GM19240 (cell line): Measurements from ENCODE around the gene PNKP.

Source experiments
- DNase-seq: peaks from one replicate; pipeline ENCODE4 v3.0.0; 2011; ENCODE audit warnings: low spot score; ENCODE audit not compliant: insufficient read length

Gene PNKP

GRCh38 chr19:49847731-49848696 is 19.4 kb downstream of the PNKP start:
- no peak for DNase-seq

DNA sequence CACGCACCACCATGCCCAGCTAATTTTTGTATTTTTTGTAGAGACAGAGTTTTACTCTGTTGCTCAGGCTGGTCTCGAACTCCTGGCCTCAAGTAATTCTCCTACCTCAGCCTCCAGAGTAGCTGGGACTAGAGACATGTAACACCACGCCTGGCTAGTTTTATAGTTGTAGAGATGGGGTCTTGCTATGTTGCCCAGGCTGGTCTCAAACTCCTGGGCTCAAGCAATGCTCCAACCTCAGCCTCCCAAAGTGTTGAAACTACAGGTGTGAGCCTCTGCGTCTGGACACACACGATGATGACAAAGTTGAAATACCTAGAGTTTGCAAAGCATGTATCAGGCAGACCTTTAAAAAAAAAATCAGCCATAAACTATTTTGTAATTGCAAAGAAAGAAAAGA is 21.0 kb downstream of the PNKP start:
- DNase-seq, result no peak

DNA sequence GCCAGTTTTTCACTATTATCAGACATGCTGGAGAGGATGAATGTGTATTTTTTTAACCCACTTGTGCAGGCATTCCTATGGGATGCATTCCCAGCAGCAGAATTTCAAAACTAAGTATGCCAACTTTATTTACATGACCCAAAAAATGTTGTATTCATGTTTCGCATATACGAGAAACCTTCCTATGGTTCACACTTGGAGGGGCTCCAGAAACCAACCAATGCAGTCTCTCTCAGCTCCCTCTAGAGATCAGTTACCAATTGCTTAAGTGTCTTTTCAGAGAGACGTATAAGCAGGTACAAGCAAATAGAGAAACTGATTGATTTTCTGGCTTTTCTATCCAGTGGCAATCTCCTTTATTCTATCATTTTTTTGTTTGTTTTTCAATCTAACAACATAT is 22.0 kb downstream of the PNKP start:
- no peak for DNase-seq

- DNase-seq, result no peak
These were observed 23.0 kb downstream of the PNKP start for GRCh38 chr19:49844138-49845095.

GRCh38 chr19:49843265-49843664 is 24.1 kb downstream of the PNKP start:
- no peak for DNase-seq

DNA sequence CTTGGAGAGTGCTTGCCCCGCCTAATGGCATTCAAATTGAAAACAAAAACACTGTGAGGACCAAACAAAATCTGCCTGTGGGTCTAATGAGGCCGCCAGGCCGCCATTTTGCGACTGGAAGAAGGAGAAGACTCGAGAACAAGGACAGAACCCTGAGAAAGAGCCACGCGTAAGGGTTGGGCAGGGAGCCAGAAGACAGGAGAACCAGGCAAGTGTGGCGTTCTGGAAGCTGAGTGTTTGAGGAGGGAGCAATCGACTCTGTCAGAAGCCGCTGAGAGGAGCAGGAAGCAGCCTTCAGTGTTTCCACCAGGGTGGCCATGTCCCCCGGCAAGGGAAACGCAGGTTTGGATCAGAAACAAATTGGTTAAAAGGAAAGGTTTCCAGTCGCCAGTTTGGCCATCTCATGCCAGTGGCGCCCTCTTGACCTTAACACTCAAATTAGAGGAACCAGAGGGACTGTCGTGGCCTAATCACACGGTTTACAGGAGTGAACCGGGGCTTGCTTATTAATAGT is 26.6 kb downstream of the PNKP start:
- DNase-seq, result no peak

- no peak for DNase-seq
These were observed 27.1 kb downstream of the PNKP start for GRCh38 chr19:49840321-49840720.

- no peak for DNase-seq
These were observed 27.7 kb downstream of the PNKP start for GRCh38 chr19:49839713-49840112.

DNA sequence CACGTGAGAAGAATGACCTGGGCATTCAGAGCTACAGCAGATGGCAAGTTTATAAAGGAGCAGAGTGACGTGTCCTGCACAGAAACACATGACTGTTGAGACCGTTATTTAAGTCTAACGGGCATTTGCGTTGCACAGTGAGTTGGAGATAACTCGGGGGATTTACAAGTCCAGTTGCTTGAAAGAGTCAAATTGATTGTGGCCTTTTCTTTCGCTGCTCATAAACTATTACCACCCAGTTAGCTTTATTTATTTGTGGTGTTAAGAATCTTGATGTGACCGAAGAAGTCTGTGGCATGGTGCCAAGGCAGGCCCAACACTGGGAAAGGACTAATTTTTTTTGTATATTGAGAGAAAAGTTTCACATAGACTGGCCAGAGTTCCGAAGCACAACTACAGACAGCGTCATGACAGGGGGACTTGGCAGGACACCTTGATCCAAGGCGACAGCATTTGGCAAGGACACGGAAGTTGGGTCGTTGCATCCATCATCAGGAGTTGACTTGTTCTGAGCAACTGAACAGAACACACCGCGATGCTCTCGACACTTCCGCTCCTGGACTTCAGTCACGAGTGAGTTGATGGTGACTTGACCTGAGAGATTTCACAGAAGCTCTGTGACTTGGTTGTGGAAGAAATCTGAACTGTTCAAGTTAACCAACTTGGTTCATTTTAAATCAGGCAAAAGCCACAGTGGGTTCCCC is 28.3 kb downstream of the PNKP start:
- no peak for DNase-seq

DNA sequence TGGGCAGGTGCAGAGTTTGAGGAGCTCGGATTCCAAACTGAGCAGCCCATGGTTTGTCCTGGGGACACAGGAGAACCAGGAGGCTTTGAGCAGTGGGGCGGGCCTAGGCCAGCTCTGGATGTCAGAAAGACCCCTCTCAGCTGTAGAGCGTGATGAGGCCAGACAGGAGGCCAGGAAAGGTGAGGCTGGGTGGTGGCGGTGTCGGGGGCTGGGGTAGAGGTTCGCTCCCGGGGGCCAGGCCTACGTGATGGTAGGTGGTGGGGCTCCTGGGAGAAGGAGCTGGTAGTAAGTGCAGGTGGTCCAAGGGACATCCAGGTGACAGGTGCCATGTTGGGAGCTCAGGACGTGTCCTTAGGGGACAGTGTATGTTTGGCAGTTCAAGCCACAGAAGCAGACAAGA is 30.0 kb downstream of the PNKP start:
- DNase-seq, result no peak

- no peak for DNase-seq
These were observed 30.4 kb downstream of the PNKP start for GRCh38 chr19:49837009-49837310.

DNA sequence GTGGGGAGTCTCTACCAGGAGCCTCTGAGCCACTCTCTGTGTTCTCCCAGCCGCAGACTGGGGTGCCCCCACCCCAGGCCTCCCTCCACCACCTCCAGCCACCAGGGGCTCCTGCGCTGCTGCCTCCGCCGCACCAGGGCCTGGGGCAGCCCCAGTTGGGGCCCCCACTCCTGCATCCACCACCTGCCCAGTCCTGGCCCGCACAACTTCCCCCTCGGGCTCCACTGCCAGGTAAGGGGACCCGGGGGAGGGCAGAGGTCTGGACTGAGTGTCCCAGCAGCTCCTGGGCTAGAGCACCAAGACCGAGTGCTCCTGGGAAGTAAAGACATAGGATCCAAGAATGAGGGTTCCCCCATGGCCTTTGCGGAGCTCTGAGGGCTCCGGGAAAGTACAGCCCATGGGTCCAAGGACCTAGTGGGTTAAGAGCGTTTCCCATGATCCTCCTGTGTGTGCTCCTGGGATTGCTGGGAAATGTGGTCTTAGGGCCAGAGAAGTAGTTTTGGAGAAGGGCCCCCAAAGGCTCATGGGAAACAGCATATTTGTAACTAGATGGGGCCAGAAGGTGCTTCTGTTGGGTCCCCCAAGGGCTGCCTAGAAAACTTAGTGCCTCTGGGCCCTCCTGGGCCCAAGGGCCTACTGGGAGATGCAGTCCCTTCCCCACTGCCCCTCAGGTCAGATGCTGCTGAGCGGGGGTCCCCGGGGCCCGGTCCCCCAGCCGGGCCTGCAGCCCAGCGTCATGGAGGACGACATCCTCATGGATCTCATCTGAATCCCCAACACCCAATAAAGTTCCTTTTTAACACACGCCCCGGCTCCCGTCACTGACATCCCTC is 31.0 kb downstream of the PNKP start:
- DNase-seq, result no peak

- DNase-seq, result no peak
These were observed 31.8 kb downstream of the PNKP start for GRCh38 chr19:49835562-49835961.

DNA sequence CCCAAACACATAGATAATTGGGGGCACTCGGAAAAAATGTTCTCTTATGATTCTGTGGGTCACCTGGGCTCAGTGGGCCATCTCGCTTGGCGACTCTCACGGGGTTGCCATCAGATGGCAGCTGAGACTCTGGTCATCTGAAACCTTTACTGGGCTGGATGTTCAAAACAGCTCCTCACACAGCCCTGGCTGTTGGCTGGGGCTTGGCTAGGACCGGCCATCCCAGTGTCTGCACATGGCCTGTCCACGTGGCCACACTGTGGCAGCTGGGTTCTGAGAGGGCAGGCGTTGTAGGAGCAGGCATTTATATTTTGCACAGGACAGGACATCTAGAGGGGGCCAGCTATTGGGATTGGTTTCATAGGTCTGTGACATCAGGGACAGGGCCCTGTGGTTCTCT is 33.8 kb downstream of the PNKP start:
- no peak for DNase-seq

GRCh38 chr19:49832556-49832955 is 34.8 kb downstream of the PNKP start:
- DNase-seq, result no peak

GRCh38 chr19:49831592-49831991 is 35.8 kb downstream of the PNKP start:
- DNase-seq, result no peak

GRCh38 chr19:49830766-49831165 is 36.6 kb downstream of the PNKP start:
- no peak for DNase-seq

GRCh38 chr19:49829721-49830120 is 37.7 kb downstream of the PNKP start:
- DNase-seq, result no peak

DNA sequence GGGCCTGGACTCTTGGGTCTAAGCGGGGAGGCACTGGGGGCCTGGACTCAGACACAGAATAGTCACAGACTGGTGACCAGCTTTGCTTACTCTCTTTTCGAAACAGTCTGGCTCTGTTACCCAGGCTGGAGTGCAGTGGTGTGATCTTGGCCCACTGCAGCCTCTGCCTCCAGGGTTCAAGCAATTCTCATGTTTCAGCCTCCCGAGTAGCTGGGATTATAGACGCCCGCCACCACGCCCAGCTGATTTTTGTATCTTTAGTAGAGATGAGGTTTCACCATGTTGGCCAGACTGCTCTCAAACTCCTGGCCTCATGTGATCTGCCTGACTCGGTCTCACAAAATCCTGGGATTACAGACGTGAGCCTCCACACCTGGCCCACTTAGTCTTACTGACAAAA is 38.2 kb downstream of the PNKP start:
- no peak for DNase-seq

DNA sequence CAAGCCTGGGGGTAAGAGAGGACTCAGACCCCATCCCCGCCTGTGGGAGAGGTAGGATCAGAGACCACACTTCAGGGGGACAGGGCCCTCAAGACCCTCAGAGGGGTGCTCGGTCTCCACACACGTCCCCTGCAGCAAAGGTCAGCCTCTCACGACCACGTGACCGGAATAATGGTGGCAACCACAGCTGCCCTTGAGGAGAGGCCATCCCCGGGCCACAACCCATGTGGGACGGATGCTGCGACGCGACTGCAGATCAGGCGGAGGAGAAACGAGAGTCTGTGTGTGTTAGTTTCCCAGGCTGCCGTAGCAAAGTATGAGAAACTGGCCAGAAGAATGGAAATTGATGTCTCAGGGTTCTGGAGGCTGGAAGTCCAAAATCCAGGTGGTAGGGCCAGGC is 40.3 kb downstream of the PNKP start:
- DNase-seq, result no peak

- no peak for DNase-seq
These were observed 42.7 kb downstream of the PNKP start for GRCh38 chr19:49824662-49825061.
